Embryonic facial prominence (tissue), 1 donor: ENCODE results near the gene NUDT2.
"Not testable (repeated sequence)": the region's sequence is repeated elsewhere in the genome, so short reads cannot be mapped to it uniquely, and the experiment has no call there.

ENCODE experiments used
- DNase-seq: peaks from one replicate; pipeline ENCODE4 v3.0.0-alpha.2; 2016; ENCODE audit errors: extremely low spot score

Gene NUDT2

GRCh38 chr9:34328987-34329832 lies at the start of gene NUDT2, which contains the start of gene KIF24:
Gene NUDT2 (plus strand): TSS chr9:34329569. CDS start chr9:34339040, 9,471 bp downstream.
Gene KIF24 (minus strand): TSS chr9:34329268. CDS start chr9:34311346, 17,922 bp downstream.
- peak; percentile 100 for DNase-seq

GRCh38 chr9:34282096-34282495 lies 47.3 kb upstream of the NUDT2 start:
- no peak for DNase-seq

- DNase-seq = no peak
These were observed 40.2 kb upstream of the NUDT2 start for GRCh38 chr9:34289159-34289558.

GRCh38 chr9:34291023-34291422 lies 38.3 kb upstream of the NUDT2 start:
- DNase-seq = no peak

GRCh38 chr9:34291423-34291822 lies 37.9 kb upstream of the NUDT2 start:
- DNase-seq = no peak

- DNase-seq = no peak
These were observed 36.8 kb upstream of the NUDT2 start for GRCh38 chr9:34292552-34292951.

GRCh38 chr9:34301064-34301463 lies 28.3 kb upstream of the NUDT2 start:
- not testable (repeated sequence) for DNase-seq

GRCh38 chr9:34308316-34308715 lies 21.1 kb upstream of the NUDT2 start:
- DNase-seq = not testable (repeated sequence)

GRCh38 chr9:34310215-34310614 lies 19.2 kb upstream of the NUDT2 start:
- no peak for DNase-seq

- DNase-seq = no peak
These were observed 17.7 kb upstream of the NUDT2 start for GRCh38 chr9:34311499-34312185.

GRCh38 chr9:34317436-34317835 lies 11.9 kb upstream of the NUDT2 start:
- DNase-seq = no peak

- DNase-seq = no peak
These were observed 11.1 kb upstream of the NUDT2 start for GRCh38 chr9:34318163-34318790.

GRCh38 chr9:34321451-34321850 lies 7.9 kb upstream of the NUDT2 start:
- DNase-seq = no peak

- no peak for DNase-seq
These were observed 6.3 kb upstream of the NUDT2 start for GRCh38 chr9:34322899-34323591.

- no peak for DNase-seq
These were observed 2.7 kb upstream of the NUDT2 start for GRCh38 chr9:34326690-34327089.

- no peak for DNase-seq
These were observed 826 bp upstream of the NUDT2 start for GRCh38 chr9:34328500-34328986.

GRCh38 chr9:34331196-34331595 lies 1.8 kb downstream of the NUDT2 start:
- no peak for DNase-seq

GRCh38 chr9:34332076-34332964 lies 3.0 kb downstream of the NUDT2 start:
- no peak for DNase-seq

GRCh38 chr9:34333836-34334235 lies 4.5 kb downstream of the NUDT2 start:
- no peak for DNase-seq

- no peak for DNase-seq
These were observed 5.0 kb downstream of the NUDT2 start for GRCh38 chr9:34334337-34334824.
